Caco-2 (cell line): ENCODE measurements around the gene INS. TPM values are rescaled to one million over a fixed set of nuclear protein-coding genes. Genes with fewer than 3 reads are reported as not detected.

Experiments
- BruUV-seq: library from RNA; stranded (reverse); fragments of 400-500 nt; replicated peaks from 2 replicates; lab custom pipeline; 2021; lab: Mats Ljungman, UMichigan
- CTCF ChIA-PET: fragments of 300-600 bp; sonication (Branson Sonifier 250); formaldehyde crosslinking; loops from one replicate; lab custom pipeline; 2022; ENCODE audit warnings: antibody characterized with exemption; lab: Charles Lee
- POLR2A ChIA-PET: fragments of 300-600 bp; sonication (Branson Sonifier 250); formaldehyde crosslinking; loops from one replicate; lab custom pipeline; 2022; ENCODE audit warnings: antibody characterized with exemption; lab: Charles Lee
- DNase-seq, 2 experiments: peaks; one replicate each; pipeline versions ENCODE4 v3.0.0 to v3.0.0-alpha.2; 2020 to 2022
- H3K27me3 ChIP-seq: replicated peaks from 2 replicates; pipeline ENCODE4 v1.6.0; 2011; ENCODE audit warnings: low read length; ENCODE audit not compliant: control insufficient read depth, insufficient read depth
- H3K36me3 ChIP-seq: 2 replicates; pipeline ENCODE4 v1.5.1; 2011; ENCODE audit warnings: low read length; ENCODE audit not compliant: control insufficient read depth, insufficient read depth
- H3K4me1 ChIP-seq: fragments of 250-450 bp; sonication (Bioruptor Pico); 2 replicates; pipeline ENCODE4 v1.5.1; 2020; ENCODE audit warnings: mild to moderate bottlenecking
- H3K4me3 ChIP-seq: 2 replicates; pipeline ENCODE4 v1.5.1; 2011; ENCODE audit warnings: low read depth, mild to moderate bottlenecking, control low read depth, low read length
- H3K9me3 ChIP-seq: fragments of 250-450 bp; sonication (Bioruptor Pico); 2 replicates; pipeline ENCODE4 v1.5.1; 2020; ENCODE audit warnings: mild to moderate bottlenecking, moderate library complexity
- H3K27ac Mint-ChIP-seq: one replicate; pipeline ENCODE4 v1.8.0; 2022; ENCODE audit warnings: mixed read lengths; ENCODE audit not compliant: unreplicated experiment
- H3K27me3 Mint-ChIP-seq: one replicate; pipeline ENCODE4 v1.8.0; 2022; ENCODE audit warnings: mixed read lengths; ENCODE audit not compliant: insufficient read depth, unreplicated experiment
- H3K36me3 Mint-ChIP-seq: one replicate; pipeline ENCODE4 v1.8.0; 2022; ENCODE audit warnings: mild to moderate bottlenecking, mixed read lengths; ENCODE audit not compliant: insufficient read depth, unreplicated experiment
- H3K4me1 Mint-ChIP-seq: one replicate; pipeline ENCODE4 v1.8.0; 2022; ENCODE audit warnings: low read depth, mixed read lengths; ENCODE audit not compliant: unreplicated experiment
- H3K4me3 Mint-ChIP-seq: one replicate; pipeline ENCODE4 v1.8.0; 2022; ENCODE audit warnings: mild to moderate bottlenecking, moderate library complexity, mixed read lengths; ENCODE audit not compliant: unreplicated experiment
- H3K9me3 Mint-ChIP-seq: one replicate; pipeline ENCODE4 v1.8.0; 2022; ENCODE audit warnings: mixed read lengths; ENCODE audit not compliant: unreplicated experiment
- intact Hi-C: fragments of 100-400 bp; cut with micrococcal nuclease; formaldehyde crosslinking; loops from one replicate; pipeline ENCODE4 v1.10.0; 2022; ENCODE audit not compliant: unreplicated experiment
- total RNA-seq: library from RNA; stranded (reverse); gene quantifications from 2 replicates; pipeline ENCODE4 v1.2.3, GENCODE V29; 2022
- TF ChIP-seq, protein P1 (sequence below), 2 experiments: fragments of 200-600 bp in 1 of 2; IDR thresholded peaks; 1 replicate in 1 of 2; 2 replicates in 1 of 2; pipeline versions ENCODE4 v1.5.1 to v1.8.0; 2011 to 2022; ENCODE audit warnings: antibody characterized with exemption in 1 of 2, control low read depth in 1 of 2, inconsistent platforms in 1 of 2, low read depth in 1 of 2, low read length in 1 of 2, mild to moderate bottlenecking in 1 of 2, moderate library complexity in 1 of 2; ENCODE audit not compliant: insufficient read depth in 1 of 2, severe bottlenecking in 1 of 2, unreplicated experiment in 1 of 2

INS gene
- total RNA-seq, 1 experiment from 2014 or later = not detected

DNA sequence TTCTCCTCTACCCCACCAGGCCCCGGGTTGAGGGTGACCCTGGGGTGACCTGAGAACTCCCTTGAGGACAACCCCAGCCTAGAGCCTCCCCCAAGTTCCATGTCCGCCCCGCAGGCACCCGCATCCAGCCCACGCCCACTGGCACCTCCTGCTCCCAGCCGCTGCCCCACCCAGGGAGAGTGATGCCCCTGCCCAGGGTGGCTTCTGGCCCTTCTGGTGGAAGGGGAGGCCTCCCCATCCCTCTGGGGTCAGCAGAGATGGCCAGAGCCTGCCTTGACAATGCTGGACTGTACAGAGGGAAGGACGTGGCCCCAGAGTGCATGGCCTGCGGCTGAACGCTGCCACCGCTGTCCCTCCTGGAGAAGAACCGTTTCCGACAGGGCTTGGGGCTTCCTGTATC, 11.7 kb upstream of the INS start:
- Mint-ChIP-seq H3K4me1 (no peaks in the 10 kb centered on the region), H3K27me3 (no peaks in the 10 kb centered on the region), H3K9me3 (no peaks in the 10 kb centered on the region), H3K4me3 (no peak overlapping the region), H3K36me3 (no peaks in the 10 kb centered on the region), H3K27ac (no peak overlapping the region)
- TF ChIP-seq, protein P1, sequence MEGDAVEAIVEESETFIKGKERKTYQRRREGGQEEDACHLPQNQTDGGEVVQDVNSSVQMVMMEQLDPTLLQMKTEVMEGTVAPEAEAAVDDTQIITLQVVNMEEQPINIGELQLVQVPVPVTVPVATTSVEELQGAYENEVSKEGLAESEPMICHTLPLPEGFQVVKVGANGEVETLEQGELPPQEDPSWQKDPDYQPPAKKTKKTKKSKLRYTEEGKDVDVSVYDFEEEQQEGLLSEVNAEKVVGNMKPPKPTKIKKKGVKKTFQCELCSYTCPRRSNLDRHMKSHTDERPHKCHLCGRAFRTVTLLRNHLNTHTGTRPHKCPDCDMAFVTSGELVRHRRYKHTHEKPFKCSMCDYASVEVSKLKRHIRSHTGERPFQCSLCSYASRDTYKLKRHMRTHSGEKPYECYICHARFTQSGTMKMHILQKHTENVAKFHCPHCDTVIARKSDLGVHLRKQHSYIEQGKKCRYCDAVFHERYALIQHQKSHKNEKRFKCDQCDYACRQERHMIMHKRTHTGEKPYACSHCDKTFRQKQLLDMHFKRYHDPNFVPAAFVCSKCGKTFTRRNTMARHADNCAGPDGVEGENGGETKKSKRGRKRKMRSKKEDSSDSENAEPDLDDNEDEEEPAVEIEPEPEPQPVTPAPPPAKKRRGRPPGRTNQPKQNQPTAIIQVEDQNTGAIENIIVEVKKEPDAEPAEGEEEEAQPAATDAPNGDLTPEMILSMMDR (IDR thresholded peaks at IDR 0.05; ENCODE audit: insufficient read depth in 1 of 2, low read depth in 1 of 2, low read length in 1 of 2, severe bottlenecking in 1 of 2, unreplicated experiment in 1 of 2) = no peak
- H3K4me3 ChIP-seq = no peak overlapping the region
- H3K27me3 ChIP-seq = no peaks in the 10 kb centered on the region
- intact Hi-C loops = no loop called here
- H3K4me1 ChIP-seq = peaks cover 6% of the 10 kb centered on the region; the same call in 1 of the 2 replicates
- H3K36me3 ChIP-seq = no peaks in the 10 kb centered on the region
- no peak for DNase-seq
- ChIA-PET CTCF (interaction anchor here (0.9 to 2.5 kb wide), 2 partner anchors 13 to 22 kb away, joined by 4 to 10 read pairs; no protein-coding TSS in a partner anchor), POLR2A (no interaction called here)
- no peaks in the 10 kb centered on the region for H3K9me3 ChIP-seq
- BruUV-seq = no TSS peak

DNA sequence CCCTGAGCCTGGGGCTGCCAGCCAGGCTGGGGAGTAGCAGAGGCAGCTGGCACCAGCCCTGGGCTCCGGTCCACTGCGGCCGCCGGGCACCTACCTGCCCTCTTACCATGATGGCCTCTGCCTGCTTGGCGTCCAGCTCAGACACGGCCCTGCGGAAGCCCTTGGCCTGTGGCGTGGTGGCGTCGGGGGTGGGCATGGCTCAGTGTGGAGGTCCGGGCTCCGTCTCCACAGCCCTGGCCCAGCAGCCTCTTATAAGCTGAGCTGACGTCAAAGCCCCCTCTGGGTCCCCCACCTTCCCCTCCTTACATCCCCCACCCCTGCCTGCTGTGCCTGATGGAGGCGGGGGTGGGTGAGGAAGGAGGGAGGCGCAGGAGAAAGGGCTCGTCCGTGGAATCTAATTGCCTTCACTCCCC, 10.6 kb upstream of the INS start, which contains the start of gene TH:
TH (minus strand) TSS at position 225 of the 413 bp plus-strand sequence; CDS start at position 196, 29 bp downstream.
- Histone ChIP-seq H3K9me3 (no peaks in the 10 kb centered on the region), H3K27me3 (no peaks in the 10 kb centered on the region), H3K4me1 (peaks cover 6% of the 10 kb centered on the region; the same call in 1 of the 2 replicates), H3K36me3 (no peaks in the 10 kb centered on the region), H3K4me3 (no peak within 1 kb of the TSS)
- H3K4me1 Mint-ChIP-seq = no peaks in the 10 kb centered on the region
- TF ChIP-seq, protein P1 (IDR thresholded peaks at IDR 0.05; ENCODE audit: insufficient read depth in 1 of 2, low read depth in 1 of 2, low read length in 1 of 2, severe bottlenecking in 1 of 2, unreplicated experiment in 1 of 2) = no peak
- BruUV-seq = no TSS peak
- H3K27ac Mint-ChIP-seq = no peak within 1 kb of the TSS
- no peak within 1 kb of the TSS for H3K4me3 Mint-ChIP-seq
- no peaks in the 10 kb centered on the region for H3K9me3 Mint-ChIP-seq
- no peaks in the 10 kb centered on the region for H3K36me3 Mint-ChIP-seq
- H3K27me3 Mint-ChIP-seq = no peaks in the 10 kb centered on the region
- POLR2A ChIA-PET = no interaction called here
- intact Hi-C loops = no loop called here
- DNase-seq = no peak
- CTCF ChIA-PET = interaction anchor here (0.5 to 11.5 kb wide), 4 partner anchors 15 to 331 kb away, joined by 3 to 168 read pairs (median 7); no protein-coding TSS in a partner anchor

DNA sequence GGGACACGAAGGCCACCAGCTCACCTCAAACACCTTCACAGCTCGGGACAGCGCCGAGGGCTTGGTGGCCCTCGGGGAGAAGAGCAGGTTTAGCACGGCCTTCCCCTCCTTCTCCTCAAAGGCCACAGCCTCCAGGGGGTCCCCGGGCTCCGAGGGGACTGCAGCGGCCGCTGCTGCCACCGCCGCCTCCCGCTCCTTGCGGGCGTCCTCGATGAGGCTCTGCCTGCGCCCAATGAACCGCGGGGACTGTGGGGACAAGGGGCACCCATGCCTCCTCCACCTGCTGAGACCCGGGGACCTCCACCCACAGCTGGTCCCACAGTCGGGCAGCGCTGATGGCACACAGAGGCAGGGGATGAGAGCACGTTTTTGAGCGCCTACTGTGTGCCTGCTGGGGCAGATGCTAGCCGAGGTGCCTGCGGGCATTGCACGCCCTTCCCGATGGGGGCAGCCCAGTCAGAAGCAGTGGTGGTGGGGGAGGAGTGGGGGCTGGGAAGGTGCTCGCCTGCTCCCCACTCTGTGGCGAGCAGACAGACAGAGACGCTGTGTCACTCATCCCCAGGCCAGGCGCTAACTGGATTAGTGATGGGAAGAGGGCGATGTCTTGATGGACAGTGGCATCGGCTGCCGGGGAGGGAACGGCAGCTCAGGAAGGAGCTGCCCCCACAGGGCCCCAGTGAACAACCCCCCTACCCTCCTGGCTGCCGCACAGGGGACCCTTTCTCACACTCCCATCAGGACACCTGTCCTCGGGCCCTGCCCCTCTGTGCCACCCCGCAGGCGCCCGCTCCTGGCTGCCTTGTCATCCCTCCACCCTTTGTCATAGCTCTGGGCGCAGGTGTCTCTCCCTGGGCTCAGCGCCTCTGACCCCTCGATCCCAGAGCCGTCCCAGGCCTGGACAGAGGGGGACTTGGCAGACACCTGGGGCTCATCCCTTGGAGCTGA, 8.9 kb upstream of the INS start:
- H3K4me1 Mint-ChIP-seq = no peaks in the 10 kb centered on the region
- intact Hi-C loops = no loop called here
- Histone ChIP-seq H3K9me3 (no peaks in the 10 kb centered on the region), H3K4me3 (no peak overlapping the region), H3K36me3 (no peaks in the 10 kb centered on the region), H3K27me3 (no peaks in the 10 kb centered on the region), H3K4me1 (peaks cover 10% of the 10 kb centered on the region)
- no peak overlapping the region for H3K4me3 Mint-ChIP-seq
- ChIA-PET POLR2A (no interaction called here), CTCF (interaction anchor here (0.6 to 11.5 kb wide), 5 partner anchors 9 to 370 kb away, joined by 3 to 168 read pairs (median 6); no protein-coding TSS in a partner anchor)
- no peaks in the 10 kb centered on the region for H3K27me3 Mint-ChIP-seq
- DNase-seq = no peak
- H3K36me3 Mint-ChIP-seq = no peaks in the 10 kb centered on the region
- no TSS peak for BruUV-seq
- no peaks in the 10 kb centered on the region for H3K9me3 Mint-ChIP-seq
- TF ChIP-seq, protein P1 (IDR thresholded peaks at IDR 0.05; ENCODE audit: insufficient read depth in 1 of 2, low read depth in 1 of 2, low read length in 1 of 2, severe bottlenecking in 1 of 2, unreplicated experiment in 1 of 2) = no peak
- H3K27ac Mint-ChIP-seq = no peak overlapping the region
